Transverse colon (tissue), 3 donors: ENCODE results near the gene ZCCHC17.

Experiments
- CTCF ChIP-seq, 5 experiments: fragments of 200-600 bp in 3 of 5; fragments of 450-650 bp in 2 of 5; sonication (generic) in 3 of 5; IDR thresholded peaks; 1 replicate in 2 of 5; 2 replicates in 3 of 5; pipeline ENCODE4 v1.5.1; 2016 to 2017; ENCODE audit warnings: antibody characterized with exemption in 5 of 5, inconsistent platforms in 3 of 5, mild to moderate bottlenecking in 2 of 5, moderate library complexity in 1 of 5
- EP300 ChIP-seq: sonication (generic); formaldehyde crosslinking; IDR thresholded peaks from one replicate; pipeline ENCODE4 v1.6.1; 2017; ENCODE audit warnings: antibody characterized with exemption, low read depth
- POLR2A ChIP-seq: fragments of 450-650 bp; IDR thresholded peaks from one replicate; pipeline ENCODE4 v1.6.1; 2016; ENCODE audit warnings: antibody characterized with exemption, mild to moderate bottlenecking, moderate library complexity

- TF ChIP-seq POLR2A = no peak
- no peak for TF ChIP-seq EP300
- TF ChIP-seq CTCF (IDR thresholded peaks at IDR 0.05) = no peak
Measured at GRCh38 chr1:31405578-31406245, 108.9 kb downstream of the ZCCHC17 start.
